GM20431 (cell line): ENCODE results near the gene XIRP1.

ENCODE experiments used
- in situ Hi-C: fragments of 300-500 bp; cut with MseI, MboI; formaldehyde crosslinking; loops from one replicate; pipeline ENCODE4 v1.15.0; 2020; ENCODE audit warnings: low sequenced_read_pairs; ENCODE audit not compliant: unreplicated experiment

The XIRP1 gene

DNA sequence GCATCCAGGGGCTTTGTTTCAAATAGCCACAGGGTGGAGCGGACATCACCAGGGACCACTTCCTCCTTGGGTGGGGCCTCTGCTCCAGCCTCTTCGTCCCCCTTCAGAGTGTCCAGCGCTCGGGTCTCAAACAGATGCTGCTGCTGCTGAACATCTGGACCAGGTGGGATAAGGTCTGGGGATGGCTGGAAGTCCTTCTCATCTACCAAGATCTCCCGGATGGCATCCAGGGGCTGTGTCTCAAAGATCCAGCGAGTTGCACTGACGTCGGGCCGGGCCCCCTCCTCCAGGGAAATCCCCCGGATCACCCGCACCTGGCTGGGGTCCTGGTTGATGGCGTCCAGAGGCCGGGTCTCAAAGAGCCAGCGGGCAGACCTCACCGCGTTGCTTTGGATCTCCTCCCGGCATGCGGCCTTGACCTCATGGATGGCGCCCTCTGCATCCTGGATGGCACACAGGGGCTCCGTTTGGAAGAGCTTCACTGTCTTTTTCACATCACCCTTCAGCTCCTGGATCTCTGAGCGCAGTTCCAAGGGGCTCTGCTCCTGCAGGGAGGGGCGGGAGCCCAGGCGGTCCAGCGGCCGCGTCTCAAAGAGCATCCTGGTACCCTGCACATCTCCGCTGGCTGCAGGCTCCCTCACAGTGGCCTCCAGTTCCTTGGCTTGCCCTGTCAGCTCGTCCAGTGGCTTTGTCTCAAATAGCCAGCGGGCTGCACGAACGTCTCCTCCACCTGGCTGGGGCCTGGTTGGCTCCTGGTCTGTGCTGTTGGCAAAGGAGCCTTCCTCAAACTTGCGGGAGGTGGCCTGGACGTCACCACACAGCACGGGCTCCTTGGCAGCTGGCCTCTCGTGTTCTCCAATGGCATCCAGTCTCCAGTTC is 3.9 kb downstream of the XIRP1 start:
- in situ Hi-C loops = loop anchor here (10.0 kb wide), 2 partner anchors 96 to 186 kb away; partner anchors contain the start of gene CX3CR1

DNA sequence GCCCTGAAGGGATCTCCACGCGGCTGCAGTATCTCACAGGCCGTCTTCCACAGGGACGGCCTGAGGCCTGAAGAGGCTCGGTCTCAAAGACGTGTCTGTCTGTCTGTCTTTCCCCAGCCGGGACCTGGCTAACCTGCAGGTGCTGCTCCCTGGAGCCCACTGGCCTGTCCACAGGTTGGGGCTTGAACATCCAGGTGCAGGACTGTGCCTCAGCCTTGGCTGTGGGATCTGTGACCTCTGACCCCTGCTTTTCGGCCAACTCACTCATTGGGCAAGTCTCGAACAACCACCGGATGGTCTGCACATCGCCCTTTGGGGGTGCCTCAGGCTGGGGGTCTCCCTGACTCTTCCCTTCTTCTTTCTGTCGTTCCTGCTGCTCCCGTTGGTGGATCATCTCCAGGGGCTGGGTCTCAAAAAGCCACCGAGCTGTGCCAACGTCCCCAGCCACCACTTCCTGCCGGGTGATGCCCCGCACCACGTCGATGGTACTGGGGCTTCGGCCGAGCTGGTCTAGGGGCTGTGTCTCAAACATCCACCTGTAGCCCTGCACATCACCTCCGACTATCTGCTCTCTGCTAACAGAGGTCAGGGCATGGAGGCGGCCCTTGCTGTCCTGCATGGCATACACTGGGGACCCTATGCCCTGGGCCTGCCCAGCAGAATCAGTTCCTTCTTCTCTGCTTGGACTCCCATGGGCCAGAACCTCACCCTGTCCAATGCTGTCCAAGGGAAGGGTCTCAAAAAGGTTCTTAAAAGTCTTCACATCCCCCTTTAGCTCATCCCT is 4.8 kb downstream of the XIRP1 start:
- in situ Hi-C loops = loop anchor here (10.0 kb wide), 2 partner anchors 97 to 187 kb away; partner anchors contain the start of gene CX3CR1

DNA sequence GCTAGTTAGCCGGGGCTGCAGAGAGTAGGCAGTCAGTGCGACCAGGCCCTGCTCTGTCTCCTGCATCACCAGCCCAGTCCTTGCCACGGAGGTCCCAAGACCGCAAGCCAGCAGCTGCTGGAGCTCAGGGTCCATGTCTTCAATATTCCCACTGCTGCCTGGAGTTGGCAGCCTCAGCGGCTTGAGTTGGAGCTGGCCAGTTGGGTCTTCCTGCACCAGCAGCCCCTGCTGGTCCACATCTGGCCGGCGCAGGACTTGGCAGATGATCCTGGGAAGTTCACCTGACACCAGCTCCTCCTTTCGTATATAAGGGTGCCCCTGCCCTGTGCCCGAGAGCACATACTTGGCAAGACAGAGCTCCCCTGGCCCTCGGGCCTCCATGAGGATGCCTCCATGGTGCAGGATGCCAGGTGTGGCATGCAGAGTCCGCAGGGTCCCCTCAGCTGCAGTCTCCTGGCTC is 5.7 kb downstream of the XIRP1 start:
- in situ Hi-C loops = loop anchor here (10.0 kb wide), 2 partner anchors 98 to 188 kb away; partner anchors contain the start of gene CX3CR1

DNA sequence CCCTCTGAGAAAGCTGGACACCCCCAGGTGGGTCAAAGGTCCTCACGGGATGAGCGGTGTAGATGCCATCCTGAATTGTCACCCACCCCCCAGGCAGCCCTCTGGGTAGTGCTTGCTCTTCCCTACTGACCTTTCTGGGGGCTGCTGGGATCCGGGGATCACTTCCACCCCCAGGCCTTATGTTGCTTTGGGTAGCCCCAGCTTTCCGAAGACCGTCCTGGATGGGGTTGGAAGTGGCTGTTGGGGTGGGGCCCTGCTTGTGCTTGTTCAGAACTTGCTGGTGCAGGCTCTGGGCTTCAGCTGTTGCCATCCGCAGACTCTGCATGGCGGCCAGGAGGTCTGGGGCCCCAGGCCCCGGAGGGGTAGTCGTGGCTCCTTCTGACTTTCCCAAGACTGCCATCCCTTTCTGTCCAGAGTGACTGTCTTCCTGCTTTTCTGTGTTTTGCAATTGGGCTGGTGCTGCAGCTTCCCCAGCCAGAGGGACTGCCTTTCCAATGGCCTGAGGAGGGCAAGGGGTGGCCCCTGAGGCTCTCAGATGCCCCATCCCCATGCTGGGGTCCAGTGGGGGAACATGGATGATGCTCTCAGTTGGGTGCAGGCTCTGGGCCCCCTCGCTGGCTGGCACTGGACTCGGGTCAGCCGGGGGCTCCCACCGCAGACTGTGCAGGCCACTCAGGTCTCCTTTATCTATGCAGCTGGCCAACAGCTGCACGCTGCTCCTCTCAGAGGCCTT is 6.3 kb downstream of the XIRP1 start:
- in situ Hi-C loops = loop anchor here (10.0 kb wide), 2 partner anchors 99 to 189 kb away; partner anchors contain the start of gene CX3CR1

DNA sequence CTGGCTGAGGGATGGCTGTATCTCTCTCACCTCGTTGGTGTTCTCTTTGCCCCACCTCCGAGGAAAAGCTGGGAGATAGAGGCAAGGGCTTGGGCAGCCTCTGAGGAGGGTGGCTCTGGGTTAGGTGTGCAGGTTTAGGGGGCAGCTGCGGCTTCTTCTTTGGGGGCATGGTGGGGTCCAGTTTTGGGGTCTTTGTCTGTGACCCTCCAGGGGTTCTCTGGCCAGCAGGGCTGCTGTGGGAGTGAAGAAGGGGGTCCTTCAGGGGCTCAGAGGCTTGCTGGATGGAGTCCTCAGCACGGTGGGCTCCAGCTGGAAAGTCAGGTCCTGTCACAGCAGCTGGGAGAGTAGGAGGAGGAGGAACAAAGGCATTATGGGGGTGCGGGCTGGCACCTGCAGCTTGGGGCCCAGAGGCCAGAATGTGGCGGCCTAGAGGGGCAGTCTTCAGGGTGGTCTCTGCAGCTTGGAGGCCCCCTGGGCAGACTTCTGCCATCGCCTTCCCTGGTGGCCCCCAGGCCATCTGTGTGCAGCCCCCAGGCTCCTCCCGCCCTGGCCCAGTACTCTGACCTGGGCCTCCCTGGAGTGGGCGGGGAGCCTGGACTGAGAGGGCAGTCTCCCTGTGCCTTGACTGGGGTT is 7.0 kb downstream of the XIRP1 start:
- in situ Hi-C loops = loop anchor here (10.0 kb wide), 2 partner anchors 99 to 189 kb away; partner anchors contain the start of gene CX3CR1

DNA sequence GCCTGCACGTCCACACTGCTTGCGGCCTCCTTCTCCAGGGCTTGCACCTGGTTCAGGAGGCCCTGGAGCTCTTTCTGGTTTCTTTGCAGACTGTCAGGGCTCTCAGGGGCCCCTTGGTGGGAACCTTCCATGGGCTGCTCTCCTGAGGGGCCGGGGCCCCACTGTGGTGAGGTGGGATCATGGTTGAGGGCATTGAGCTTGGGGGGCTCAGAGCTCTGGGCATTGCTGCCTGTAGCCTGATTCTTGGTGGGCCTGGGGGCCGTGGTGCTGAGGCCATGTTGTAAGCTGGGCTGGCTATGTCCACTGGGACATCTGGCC is 7.5 kb downstream of the XIRP1 start:
- in situ Hi-C loops = loop anchor here (10.0 kb wide), 2 partner anchors 100 to 190 kb away; partner anchors contain the start of gene CX3CR1

DNA sequence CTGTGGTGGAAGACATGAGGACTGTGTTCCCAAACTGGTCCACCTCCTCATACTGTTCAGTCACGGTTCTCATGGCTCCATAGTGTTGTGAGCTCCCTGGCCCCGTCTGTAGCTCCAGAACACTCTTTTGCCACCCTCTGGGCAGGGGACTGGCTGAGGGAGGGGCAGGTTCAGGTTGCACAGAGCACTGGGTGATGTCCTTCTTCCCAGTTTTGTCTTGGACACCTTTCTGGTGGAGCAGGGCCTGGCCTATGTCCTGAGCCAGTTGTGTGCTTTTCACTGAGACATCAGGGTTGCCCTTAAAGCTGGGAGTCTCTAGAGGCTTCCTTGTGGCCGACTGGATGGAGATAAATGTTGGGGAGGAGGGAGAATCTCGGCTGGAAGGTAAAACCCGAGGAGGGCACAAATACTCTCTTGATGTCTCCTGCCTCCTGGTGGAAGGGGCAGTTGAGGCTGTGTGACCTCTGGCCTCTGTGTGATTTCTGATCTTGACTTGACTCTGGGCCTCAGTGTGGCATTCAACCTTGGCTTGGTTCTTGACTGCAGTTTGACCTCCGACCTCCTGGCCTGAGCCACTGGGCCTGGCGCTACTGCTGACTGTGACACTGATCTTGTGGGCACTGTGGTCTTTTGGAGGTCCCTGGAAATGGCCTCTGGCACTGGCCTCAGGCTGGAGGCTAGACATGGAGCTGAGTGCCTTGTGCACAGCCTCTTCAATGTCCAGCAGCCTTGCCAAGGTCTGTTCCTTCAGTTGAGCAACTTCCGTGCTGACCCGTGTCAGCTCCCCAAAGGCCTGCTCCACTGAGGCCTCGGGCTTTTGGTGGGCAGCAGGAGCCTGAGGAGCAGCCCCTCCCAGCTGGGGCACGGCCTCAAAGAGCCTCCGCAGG is 8.1 kb downstream of the XIRP1 start:
- in situ Hi-C loops = loop anchor here (10.0 kb wide), 2 partner anchors 100 to 190 kb away; partner anchors contain the start of gene CX3CR1

DNA sequence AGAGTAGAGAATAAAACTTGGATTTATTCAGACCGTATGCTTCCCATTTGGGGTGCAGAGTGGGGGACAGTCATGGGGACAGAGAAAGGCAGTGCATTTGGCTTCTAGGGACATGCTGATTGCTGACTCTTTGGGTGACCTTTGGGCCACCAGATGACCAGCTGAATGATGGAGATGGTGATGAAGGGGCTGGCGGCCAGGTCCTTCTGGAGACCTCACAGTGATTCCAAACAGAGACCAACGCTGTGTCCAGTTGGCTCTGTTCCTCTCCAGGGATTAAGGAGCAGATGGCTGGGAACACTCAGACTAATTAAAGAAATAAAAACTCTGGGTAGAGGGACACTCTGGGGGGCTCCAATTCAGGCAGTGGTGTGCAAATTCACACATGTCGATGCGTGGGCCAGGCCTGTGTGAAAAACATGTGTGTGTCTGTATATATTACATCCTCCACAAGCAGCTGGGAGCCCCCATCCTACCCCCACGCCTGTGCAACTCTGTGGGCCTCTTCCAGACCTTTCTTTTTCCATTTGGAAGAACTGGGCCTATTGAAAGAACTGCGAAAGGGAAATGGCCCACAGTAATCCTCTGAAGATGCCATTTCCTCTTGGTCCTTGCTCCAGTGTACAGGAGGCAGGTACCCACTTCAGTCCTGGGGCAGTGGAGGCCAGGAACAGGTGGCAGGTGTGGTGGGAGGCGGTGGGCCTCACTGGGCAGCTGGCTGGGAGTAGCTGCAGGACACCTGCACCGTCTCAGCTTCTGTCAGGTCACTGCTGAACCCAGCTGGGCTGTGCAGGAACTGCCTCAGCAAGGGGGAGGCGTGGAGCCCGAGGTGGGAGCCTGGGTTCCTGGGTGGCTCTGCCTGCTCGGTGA is 8.9 kb downstream of the XIRP1 start:
- in situ Hi-C loops = loop anchor here (10.0 kb wide), 2 partner anchors 101 to 191 kb away; partner anchors contain the start of gene CX3CR1

DNA sequence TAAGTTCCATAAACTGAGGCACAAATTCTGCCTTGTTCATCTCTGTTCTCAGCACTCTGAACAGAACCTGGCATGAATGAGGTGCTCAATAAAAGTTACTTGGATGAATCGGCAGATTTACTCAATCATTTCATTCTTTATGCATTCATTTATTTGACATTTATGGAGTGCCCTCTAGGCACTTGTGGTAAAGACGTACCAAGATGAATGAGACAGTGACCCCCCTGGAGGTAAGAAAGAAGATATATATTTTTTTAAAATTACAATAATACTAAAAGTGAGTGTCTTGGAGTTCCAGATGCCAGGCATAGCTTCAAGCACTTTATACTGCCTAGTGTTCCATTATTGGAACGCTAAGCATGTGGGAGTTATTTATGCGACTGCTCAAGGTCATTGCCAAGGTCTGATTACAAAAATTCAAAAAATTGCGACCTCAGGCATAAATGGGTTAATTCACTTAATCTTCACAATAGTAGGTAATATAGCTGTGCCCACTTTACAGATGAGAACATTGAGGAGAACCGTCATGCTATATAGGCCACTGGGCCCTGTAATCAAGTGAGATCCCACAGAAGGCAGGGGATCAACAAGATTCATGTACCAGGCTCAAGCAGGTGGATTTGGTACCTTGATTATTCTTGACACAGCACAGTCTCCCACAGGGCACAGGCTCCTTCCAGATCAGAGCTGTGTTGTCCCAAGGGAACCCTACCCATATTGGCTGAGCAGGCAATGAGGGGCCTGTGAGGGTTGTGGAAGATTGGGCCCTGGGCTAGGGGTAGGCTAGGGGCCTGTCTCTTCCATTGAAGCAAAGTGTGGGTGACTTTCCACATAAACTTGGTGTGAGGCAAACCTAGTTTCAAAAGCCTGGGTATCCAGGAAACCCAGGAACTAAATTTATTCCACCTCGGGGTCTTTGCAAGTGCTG is 10.7 kb downstream of the XIRP1 start:
- in situ Hi-C loops = loop anchor here (10.0 kb wide), 2 partner anchors 103 to 193 kb away; partner anchors contain the start of gene CX3CR1

DNA sequence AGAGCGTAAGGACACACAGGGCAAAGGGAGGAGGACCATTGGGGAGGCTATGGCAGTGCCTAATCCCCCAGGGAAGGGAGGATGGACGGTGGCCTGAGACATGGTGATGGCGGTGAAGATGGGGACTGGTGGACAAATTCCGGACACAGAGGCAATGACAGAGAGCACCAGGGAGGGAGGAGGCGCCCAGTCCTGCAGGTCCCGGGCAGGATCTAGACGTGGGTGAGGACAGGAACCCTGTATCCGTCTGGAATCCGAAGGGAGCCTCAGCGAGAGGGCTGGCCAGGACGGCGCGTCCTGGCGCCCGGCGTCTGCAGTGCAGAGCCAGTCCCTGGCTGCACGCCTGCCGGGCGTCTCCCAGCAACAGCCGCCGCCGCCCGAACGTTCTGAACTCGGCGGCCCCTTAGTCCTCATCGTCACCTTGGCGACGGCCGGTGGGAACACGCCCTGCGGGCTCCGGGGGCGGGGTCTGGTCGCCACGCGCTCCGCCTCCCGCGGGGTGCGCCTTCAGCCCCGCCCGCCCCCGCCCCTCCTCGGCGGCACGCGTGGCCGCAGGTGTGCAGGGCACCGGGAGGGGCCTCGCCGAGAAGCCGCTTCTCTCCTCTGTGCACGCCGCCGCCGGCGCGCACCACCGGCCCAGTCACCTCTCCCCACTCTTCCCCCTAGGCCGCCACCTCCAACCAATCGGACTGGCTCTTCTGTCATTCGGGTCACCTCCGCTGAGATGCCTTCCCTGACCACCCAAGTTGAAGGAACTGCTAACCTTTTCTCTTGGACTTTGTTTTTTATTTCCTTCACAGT is 11.6 kb downstream of the XIRP1 start:
- in situ Hi-C loops = loop anchor here (10.0 kb wide), 2 partner anchors 104 to 194 kb away; partner anchors contain the start of gene CX3CR1

DNA sequence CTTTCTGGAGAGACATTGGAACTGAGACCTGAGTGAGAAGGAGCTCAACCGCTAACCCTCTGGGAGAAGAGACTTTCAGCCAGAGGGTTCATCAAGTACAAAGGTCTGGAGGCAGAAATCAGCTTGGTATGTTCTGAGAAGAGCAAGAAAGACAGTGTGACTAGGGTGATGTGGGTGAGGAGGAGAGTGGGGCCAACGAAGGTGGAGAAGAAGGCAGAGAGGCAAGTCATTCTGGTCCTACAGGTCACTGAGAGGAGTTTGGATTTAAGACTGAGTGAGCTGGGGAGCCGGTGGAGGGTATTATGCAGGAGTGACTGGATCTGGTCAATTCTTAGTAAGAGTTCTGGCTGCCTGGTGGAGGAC is 12.2 kb downstream of the XIRP1 start:
- in situ Hi-C loops = loop anchor here (10.0 kb wide), 2 partner anchors 105 to 195 kb away; partner anchors contain the start of gene CX3CR1

DNA sequence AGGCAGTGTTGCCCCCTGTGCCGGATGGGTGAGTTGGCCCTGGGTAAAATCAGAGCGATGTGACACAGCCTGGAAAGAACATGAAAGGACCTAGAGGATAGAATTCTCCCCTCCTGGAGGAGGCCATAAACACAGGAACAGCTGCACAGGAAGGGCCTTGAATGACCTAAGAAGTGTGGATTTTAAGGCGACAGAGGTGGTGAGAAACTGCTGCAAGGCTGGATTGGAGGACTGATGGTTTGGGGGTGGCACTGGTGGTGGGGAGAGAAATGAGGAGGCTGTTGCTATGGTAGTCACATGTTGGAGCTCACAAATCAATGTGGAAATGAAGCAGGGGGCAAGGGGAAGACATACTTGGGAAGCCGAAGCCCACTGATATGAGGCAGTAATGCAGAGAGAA is 13.8 kb downstream of the XIRP1 start:
- in situ Hi-C loops = no loop called here

DNA sequence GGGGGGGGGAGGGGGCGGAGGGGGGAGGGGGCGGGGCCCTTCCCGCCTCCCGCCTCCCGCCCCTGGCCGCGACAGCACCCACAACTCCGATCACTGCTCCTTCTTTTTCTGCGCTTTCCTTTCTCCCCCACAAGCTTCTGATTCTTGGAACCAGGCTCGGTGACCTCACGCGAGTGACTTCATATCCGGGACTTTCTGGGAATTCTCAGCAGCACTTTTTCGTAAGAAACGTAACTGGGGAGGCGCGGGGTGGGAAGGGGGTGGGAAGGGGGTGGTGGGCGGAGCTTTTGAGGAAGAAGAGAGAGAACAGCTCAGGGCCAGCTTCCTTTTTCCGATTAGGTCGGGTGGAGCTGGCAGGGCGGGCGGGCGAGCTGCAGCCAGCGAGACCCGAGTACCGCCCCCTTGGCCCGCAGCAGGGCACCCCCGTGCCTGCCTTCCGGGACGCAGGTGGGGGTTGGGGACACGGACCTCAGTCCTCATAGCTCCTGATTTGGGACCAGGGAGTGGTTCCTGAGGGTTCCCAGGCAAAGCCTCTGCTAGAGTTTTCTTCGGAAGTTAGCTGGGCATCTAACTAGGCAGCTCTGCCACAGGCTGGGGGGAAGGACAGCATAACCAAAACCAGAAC is 14.6 kb downstream of the XIRP1 start:
- in situ Hi-C loops = no loop called here

DNA sequence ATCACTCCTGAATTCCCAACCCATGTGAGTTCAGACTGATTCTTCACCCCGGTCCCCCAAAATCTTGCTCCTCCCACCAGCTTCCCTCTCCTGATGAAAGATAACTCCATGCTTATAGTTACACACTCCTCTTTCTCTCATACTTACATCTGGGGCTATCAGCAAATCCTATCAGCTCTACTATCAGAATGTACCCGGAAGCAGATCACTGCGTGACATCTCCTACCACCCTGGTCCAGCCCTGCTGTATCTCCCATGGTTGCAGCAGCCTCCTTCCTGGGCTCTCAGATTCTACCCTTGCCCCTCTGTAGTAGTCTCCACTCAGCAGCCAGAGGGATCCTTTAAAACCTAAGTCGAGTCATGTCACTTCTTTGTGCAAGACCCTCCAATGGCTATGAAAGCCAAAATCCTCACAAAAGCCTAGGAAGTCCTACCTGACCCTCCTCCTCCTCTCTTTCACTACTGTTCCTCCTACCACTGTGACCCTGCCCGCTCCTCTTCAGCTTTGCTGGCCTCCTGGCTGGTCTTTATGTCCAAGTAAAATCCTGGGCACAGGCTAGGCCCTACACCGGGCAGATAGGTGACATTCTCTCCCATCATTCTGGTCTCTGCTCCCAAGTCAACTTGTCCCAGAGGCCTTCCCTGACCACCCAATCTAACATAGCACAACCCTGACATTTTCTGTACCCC is 16.2 kb downstream of the XIRP1 start:
- in situ Hi-C loops = no loop called here
